HG03575 (cell line): Measurements from ENCODE around the gene TAS2R60.

Source experiments
- ATAC-seq: cut with Tn5 transposase; IDR thresholded peaks from one replicate; pipeline ENCODE4 v1.9.1; 2021; ENCODE audit not compliant: unreplicated experiment, insufficient number of reproducible peaks, low FRiP score; ENCODE audit errors: extremely low read depth

Gene TAS2R60

DNA sequence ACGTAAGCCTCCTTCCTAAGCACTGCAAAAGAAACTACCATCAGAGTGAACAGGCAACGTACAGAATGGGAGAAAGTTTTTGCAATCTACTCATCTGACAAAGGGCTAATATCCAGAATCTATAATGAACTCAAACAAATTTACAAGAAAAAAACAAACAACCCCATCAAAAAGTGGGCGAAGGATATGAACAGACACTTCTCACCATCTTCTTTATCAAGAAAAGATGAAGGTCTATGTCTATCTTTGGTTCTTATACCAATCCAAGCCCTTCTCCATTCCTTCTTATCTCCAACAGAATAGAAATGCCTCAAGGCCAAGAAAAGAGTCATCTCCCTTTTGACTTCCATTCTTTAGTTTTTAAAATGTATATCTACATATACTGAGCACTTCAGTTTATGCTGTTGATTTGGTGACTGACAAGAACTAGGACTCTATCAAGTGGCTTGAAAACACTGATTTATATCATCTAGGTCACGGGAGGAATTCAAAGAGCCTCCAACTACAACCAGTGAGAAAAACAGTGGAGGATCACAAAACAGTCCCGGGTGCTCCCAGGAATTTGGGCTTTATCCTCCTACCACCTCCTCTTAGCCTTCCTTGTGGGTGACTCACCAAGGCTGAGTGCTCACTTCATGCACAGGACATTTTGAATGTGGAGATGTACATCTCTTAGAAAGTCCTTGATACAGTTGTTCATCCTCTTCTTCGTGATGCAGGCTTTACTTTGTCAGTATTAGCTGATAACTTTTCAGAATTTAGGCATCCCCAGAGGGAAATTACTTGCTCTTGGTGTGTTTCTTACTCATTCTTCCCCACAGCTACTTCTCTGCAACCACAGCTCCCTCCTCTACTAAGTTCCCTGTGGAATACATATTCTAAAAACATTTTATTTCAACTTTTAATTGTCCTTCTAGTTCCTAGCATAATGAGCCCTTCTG lies 49.8 kb downstream of the TAS2R60 start:
- no peak for ATAC-seq

DNA sequence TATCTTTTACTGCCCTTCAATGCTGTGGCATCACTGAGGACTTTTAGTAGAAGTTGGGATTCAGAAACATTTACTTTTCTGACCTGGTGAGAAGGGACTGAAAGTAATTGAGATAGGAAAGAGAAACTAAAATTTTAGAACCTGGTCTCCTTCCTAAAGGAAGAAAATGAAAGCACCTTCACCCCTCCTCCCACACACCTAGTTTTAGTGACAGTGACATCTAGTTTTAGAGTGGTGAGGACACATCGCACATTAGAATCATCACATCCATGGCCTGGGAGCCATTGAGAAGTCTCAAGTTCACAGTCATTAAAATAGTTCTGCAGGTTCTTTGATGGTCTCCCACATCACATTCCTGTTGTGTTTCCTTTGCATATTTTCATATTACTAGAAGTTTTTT lies 50.5 kb downstream of the TAS2R60 start:
- no peak for ATAC-seq
